Tongue (tissue), 2 donors: Measurements from ENCODE around the gene C17orf78. TPM values are rescaled to one million over a fixed set of nuclear protein-coding genes. Genes with fewer than 3 reads are reported as not detected.
"Not testable (repeated sequence)": the region's sequence is repeated elsewhere in the genome, so short reads cannot be mapped to it uniquely, and the experiment has no call there.

Source experiments
- DNase-seq: peaks from one replicate; pipeline ENCODE4 v3.0.0-alpha.2; 2015
- total RNA-seq: library from RNA; depleted of rRNA; stranded (reverse); fragments of >200 nt; gene quantifications from one replicate; pipeline ENCODE4 v1.2.3, GENCODE V29; 2014

C17orf78 gene
- total RNA-seq, 1 donor from 2014 or later: not detected

GRCh38 chr17:37386462-37386861, 10.7 kb downstream of the C17orf78 start:
- DNase-seq: no peak

GRCh38 chr17:37388266-37388665, 12.5 kb downstream of the C17orf78 start:
- DNase-seq: no peak

GRCh38 chr17:37389160-37389559, 13.4 kb downstream of the C17orf78 start:
- no peak for DNase-seq

- no peak for DNase-seq
Measured at GRCh38 chr17:37391146-37391545, 15.4 kb downstream of the C17orf78 start.

- DNase-seq: peak; percentile 38
Measured at GRCh38 chr17:37392024-37392590, 16.3 kb downstream of the C17orf78 start.

GRCh38 chr17:37393352-37393751, 17.6 kb downstream of the C17orf78 start:
- no peak for DNase-seq

GRCh38 chr17:37399265-37399803, 23.5 kb downstream of the C17orf78 start:
- no peak for DNase-seq

- DNase-seq: no peak
Measured at GRCh38 chr17:37400505-37400904, 24.7 kb downstream of the C17orf78 start.

GRCh38 chr17:37405522-37405921, 29.7 kb downstream of the C17orf78 start:
- not testable (repeated sequence) for DNase-seq

- DNase-seq: no peak
Measured at GRCh38 chr17:37405955-37406634, 30.3 kb downstream of the C17orf78 start.

- DNase-seq: peak; percentile 86
Measured at GRCh38 chr17:37406635-37407461, 31.1 kb downstream of the C17orf78 start, which contains the start of the genes ACACA and TADA2A. Gene ACACA (minus strand): TSS chr17:37406836. CDS start chr17:37406299, 537 bp downstream. Gene TADA2A (plus strand): TSS chr17:37406886. CDS start chr17:37411366, 4,480 bp downstream.

GRCh38 chr17:37408145-37408479, 32.3 kb downstream of the C17orf78 start:
- not testable (repeated sequence) for DNase-seq

GRCh38 chr17:37410357-37410756, 34.6 kb downstream of the C17orf78 start:
- no peak for DNase-seq

GRCh38 chr17:37413875-37414519, 38.2 kb downstream of the C17orf78 start:
- DNase-seq: no peak

- no peak for DNase-seq
Measured at GRCh38 chr17:37417852-37418251, 42.1 kb downstream of the C17orf78 start.

- DNase-seq: no peak
Measured at GRCh38 chr17:37422971-37423625, 47.3 kb downstream of the C17orf78 start.

GRCh38 chr17:37425268-37425667, 49.5 kb downstream of the C17orf78 start:
- DNase-seq: no peak

GRCh38 chr17:37429039-37429438, 53.3 kb downstream of the C17orf78 start:
- no peak for DNase-seq

GRCh38 chr17:37429453-37429852, 53.7 kb downstream of the C17orf78 start:
- DNase-seq: no peak

GRCh38 chr17:37430051-37430627, 54.4 kb downstream of the C17orf78 start:
- DNase-seq: peak; percentile 11

GRCh38 chr17:37432671-37433070, 56.9 kb downstream of the C17orf78 start:
- no peak for DNase-seq
